ELR (cell line): Measurements from ENCODE around the gene KRTAP4-8.
"Not testable (repeated sequence)": the region's sequence is repeated elsewhere in the genome, so short reads cannot be mapped to it uniquely, and the experiment has no call there.

Source experiments
- DNase-seq: peaks from one replicate; pipeline ENCODE4 v3.0.0-alpha.2; 2015; ENCODE audit warnings: low read depth

Gene KRTAP4-8

DNA sequence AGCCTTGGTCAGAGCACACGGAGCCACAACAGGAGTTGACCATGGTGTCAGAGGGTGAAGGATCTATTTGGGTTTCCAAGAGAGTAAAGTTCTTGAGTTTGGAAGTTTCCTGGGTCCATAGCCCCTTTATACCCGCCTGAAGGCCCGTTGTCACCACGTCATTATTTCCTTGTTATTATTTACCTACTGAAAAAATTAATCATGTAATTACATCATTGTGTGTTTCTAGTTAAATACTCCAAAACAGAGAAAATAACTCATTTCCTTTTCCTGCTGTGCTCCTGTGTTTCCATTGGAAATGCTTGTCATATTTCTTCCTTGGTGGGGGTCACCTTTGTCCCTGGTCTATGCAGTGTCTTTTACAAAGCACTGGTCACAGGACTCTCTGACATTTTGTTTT, at the start of gene KRTAP4-8:
Gene KRTAP4-8, minus strand, starts transcription at position 101 of the 400 bp plus-strand sequence. Its CDS starts 58 bp downstream, at position 43.
- peak; percentile 39 for DNase-seq

DNA sequence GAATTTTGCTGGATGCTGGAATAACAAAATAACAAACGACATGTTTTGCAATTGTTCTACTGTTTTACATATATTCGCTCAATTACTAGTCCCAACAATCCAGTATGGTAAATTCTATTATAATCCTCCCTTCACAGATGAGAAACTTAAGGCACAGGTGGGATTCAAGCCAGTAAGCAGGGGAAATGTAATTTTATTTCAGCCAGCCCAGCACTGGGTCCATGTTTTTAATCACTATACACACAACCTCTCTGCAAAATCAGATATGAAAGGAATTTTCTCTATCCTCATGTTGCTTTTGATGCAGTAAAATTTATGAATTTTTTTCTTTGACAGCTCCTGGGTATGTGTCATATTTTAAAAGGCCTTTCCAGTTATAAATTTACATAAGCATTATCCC, 47.3 kb upstream of the KRTAP4-8 start:
- no peak for DNase-seq

DNA sequence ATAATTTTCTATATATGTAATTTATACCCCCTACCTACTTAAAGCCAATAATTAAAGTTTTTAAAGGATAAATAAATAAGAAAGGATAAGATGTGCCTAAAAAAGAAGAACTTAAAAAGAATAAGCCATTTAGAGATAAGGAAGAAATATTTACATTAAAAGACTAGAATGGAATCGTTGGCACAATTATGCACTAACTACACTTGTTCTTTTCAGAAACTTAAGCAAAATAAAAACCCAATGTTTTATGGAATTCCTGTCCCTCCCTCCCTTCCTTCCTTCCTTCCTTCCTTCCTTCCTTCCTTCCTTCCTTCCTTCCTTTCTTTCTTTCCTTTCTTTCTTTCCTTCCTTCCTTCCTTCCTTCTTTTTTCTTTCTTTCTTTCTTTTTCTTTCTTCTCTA, 46.9 kb upstream of the KRTAP4-8 start:
- DNase-seq, result no peak

DNA sequence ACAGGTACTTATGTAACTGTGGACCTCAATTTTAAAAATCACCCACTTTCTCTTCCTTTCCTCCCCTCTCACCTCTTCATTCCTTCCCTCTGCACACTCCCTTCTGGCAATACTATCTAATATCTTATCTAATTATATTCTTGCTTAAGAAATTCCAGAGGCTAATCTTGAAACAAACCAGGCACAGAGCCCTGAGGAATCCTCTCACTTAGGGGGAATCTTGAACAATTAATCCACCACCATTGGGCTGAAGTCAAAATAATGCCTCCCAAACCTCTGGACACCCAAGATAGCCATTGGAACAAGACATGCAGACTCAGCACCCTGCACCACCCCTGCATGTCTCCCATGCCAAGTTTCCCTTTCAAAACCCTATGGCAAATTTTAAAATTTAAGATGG, 43.4 kb upstream of the KRTAP4-8 start:
- DNase-seq, result no peak

DNA sequence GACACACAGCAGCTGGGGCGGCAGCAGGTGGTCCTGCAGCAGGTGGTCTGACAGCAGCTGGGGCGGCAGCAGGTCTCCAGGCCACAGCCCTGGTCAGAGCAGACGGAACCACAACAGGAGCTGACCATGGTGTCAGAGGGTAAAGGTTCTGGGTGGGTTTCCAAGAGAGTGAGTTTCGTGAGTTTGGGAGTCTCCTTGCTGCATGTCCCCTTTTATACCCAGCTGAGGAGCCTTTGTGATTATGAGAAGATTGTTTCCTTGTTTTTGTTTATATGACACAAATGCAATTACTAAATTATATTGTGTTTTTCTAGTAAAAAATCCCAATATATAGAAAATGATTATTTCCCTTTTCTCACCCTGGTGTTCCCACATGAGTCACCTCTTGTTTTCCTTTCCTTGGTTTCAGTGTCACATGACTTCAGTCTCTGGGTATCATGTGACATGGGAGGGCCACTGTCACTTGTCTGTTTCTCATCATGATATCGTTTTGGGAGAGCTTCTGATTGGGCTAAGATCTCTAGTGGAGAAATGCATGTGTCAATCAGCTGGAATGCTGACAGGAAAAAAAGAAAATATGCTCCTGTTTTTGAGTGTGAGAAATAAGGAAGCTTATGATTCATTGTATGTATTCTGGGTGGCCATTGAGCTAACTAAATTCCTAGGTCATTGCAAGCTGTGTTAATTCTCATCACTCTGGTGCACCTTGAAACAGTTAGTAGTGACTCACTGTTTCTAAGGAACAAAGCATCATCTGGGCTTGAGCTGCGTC, 42.6 kb upstream of the KRTAP4-8 start, which contains the start of gene KRTAP4-6:
Gene KRTAP4-6, minus strand, starts transcription at position 185 of the 772 bp plus-strand sequence. Its CDS starts 57 bp downstream, at position 128.
- DNase-seq, result peak; percentile 92

DNA sequence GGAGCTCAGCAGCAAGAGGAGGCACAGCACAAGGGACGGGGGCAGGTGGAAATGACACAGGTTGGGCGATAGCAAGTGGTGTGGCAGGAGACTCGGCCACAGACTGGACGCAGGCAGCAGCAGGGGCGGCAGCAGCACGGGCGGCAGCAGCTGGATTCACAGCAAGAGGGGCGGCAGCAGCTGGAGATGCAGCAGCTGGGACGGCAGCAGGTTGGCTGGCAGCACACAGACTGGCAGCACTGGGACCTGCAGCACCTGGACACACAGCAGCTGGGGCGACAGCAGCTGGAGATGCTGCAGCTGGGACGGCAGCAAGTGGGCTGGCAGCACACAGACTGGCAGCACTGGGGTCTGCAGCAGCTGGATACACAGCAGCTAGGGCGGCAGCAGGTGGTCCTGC, 41.9 kb upstream of the KRTAP4-8 start:
- DNase-seq, result not testable (repeated sequence)

DNA sequence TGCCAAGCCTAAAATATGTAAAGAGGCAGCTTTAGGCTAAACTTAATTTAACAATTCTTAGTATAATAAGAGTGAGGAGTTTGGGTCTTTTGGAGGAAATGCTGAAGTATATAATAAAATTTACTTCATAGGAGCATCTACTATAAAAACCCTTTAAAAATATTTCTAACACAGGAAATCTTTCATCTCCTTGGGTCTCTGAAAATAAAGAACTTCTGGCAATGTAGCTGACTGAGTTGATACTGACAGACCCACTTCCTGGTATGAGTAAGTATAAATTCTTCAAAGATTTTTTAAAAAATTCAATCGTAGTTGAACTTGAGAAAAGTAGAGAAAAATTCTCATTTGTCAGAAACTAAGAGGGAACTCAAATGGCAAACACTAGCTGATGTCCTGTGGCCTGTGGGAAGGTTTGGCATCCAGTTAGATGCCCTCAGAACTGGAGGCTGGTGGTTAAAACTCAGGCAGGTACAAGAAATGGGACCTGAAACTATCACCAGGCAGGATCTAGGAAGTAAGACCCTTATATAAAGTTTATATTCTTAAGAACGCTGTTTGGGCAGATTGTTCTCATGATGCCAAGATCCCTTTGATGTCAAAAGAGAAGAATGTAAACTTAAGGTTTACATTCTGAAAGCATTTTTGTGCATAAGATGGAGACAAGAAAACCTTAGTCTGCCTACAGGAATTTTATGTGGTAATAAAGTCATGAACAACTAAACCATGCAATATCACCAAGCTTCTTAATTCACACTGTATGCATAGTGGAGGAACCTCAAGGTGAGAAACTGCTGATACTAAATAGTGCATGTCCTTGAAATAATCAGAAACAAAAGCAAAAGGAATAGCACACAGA, 36.2 kb upstream of the KRTAP4-8 start:
- peak; percentile 38 for DNase-seq

DNA sequence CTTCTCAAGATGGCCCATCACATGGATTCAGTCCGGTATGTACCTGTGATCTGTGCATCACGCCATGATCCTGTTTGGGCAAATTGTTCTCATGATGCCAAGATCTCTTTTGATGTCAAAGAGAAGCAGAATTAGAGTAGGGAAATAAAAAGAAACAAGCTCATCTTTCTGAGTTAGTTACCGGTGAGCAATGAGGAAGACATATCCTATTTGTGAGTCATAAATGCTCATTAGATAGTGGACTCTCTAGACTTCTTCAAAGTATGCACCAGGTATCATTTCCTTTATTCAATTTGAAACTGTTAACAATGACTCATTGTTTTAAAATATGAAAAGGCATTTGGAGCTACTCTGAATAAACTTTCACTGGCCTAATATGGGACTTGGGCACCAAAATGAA, 34.0 kb upstream of the KRTAP4-8 start:
- DNase-seq, result peak; percentile 88

DNA sequence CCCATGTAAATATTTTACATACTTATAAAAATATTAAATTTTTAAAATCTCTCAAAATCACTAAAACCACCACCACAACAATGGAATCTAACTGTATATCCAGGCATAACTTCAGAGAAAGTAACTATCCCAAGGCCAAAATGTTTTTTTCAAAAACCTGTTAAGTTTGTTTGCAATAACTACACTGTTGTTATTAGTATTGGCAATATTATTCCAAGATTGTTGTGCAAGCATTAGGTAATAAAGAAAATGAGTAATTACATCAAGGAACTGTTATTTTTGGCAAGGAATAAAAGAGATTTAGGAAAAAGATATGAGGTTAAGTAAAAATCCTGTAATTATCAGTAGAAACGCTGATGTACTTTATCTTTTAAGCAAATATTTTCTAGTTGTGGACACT, 29.4 kb upstream of the KRTAP4-8 start:
- DNase-seq, result no peak

DNA sequence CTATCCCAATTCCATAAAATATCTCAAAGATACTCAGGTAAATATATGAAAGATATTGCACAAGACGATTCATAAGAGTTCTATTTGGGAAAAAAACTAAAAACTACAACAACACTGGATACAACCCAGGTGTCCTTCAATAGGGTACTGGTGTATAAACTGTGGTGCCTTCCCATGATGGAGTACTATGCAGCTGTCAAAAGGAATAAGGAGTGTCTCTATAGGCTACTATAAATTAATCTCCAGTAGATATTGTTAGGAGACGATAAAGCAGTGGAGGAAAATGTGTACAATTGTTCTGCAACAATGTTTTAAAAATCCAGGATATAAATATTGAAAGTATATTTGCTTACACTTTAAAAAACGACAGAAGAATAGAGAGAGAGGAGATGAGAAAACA, 28.5 kb upstream of the KRTAP4-8 start:
- DNase-seq, result no peak

DNA sequence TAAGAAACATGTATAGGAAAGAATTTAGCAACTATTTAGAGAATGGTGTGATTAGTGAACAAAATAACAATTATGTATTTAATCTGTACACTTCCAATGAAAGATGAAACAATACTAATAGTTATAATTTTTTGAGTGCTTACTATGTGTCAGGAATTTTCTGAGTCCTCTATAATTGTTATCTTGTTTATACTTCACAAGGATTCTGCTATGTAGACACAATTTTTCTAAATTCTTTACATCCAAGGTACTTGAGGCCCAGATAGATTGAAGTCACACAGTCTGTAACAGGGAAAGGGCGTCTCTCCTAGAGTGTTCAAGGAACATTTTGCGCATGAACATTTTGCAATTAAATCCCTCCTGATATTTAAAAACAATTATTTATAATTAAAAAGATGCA, 27.1 kb upstream of the KRTAP4-8 start:
- DNase-seq, result no peak

DNA sequence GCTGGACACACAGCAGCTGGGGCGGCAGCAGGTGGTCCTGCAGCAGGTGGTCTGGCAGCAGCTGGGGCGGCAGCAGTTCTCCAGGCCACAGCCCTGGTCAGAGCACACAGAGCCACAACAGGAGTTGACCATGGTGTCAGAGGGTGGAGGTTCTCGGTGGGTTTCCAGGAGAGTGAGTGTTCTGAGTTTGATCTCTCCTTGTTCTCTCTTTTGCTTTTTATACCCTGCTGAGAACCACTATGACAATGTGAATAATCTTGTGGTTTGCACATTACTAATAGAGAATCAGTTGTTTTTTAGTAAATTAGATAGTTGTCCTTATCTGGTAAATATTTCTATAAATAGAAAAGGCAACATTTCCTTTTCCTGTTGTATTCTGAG, 26.0 kb upstream of the KRTAP4-8 start, which contains the start of gene KRTAP4-12:
Gene KRTAP4-12, minus strand, starts transcription at position 192 of the 381 bp plus-strand sequence. Its CDS starts 60 bp downstream, at position 132.
- not testable (repeated sequence) for DNase-seq

DNA sequence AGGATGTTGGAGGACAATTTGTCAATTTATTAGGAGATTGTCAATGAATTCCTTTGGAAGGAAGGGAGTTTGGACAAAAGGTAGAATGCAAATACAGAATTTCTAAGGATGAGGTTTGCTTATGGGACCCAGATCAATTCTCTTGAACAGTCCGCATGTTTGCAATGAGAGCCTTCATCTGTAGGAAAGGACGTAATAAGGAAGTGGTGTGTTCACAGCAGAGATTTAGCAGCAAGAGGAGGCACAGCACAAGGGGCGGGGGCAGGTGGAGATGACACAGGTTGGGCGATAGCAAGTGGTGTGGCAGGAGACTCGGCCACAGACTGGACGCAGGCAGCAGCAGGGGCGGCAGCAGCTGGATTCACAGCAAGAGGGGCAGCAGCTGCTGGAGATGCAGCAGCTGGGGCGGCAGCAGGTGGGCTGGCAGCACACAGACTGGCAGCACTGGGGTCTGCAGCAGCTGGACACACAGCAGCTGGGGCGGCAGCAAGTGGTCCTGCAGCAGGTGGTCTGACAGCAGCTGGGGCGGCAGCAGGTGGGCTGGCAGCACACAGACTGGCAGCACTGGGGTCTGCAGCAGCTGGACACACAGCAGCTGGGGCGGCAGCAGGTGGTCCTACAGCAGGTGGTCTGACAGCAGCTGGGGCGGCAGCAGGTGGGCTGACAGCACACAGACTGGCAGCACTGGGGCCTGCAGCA, 25.5 kb upstream of the KRTAP4-8 start:
- not testable (repeated sequence) for DNase-seq

DNA sequence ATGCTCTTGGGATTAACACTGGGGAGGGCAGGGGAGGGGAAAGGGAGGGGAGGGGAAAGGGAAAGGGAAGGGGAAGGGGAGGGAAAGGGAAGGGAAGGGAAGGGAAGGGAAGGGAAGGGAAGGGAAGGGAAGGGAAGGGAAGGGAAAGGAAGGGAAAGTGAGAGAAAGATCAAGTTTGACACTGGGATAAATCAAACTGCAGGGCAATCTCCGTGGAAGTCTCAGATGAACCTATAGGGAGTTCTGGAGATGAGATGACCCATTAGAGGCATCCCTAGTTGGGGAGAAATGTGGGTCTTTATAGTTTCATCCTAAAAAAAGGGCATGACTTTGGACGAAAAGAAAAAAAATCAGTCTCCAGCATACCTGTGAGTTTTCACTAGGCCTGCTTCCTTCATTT, 23.8 kb upstream of the KRTAP4-8 start:
- no peak for DNase-seq

DNA sequence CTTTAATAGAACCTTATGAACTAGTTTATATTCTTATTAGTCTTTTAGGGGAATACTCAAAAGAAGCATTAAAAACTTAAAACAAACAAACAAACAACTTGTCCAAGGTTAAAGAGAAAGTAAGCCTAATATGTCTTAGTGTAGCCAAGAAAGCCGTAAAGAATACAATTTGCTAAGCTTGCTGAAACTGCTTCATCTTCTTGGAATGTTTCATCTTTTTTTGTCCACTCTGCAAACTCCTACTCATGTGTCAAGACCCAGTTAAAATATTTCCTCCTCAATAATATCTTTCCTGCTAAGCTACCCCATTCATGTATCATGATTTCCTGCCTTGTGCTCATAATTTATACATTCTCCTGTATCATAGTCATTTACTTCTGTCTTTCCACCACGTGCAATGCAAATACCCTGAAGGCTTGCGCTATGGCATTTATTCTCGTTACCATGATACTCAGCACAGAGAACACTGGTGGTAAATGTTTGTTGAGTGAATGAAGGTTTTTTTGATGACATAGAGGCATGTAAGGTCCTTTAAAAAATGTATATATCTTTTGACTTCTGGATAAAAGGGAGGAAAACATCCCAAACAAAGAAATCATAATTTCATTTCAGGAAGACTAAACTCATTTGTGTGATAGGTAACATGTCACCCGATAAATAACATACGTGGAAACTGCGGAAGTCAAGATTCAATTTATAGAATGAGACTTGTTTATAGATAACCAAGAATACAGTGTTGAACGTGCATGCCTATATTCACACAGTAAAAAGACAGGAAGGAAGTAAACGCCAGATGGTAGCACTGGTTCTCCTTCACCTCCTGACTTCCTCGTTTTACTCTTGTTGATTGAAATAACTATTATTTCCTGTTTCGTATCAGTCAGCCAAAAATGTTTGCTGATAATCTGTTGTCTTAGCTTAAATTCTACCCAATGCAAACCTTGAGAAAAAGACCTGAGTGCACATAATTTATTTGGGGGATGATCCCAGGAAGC, 22.1 kb upstream of the KRTAP4-8 start:
- DNase-seq, result peak; percentile 93

DNA sequence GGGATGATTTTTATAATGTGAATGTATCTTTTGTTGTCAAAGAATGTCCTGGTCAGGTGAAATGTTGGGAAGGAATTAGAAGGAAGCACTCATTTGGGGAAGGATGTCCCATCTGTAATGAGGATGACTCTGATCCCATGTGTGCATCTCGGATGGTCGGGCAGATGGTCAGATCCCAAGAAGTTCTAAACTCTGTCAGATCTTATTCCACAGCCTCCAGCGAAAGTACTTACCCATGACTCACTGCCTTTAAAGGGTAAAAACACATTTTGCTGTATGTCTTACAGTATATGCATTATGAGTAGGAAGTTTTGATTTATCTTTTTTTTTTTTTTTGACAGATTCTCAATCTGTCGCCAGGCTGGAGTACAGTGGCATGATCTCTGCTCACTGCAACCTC, 20.8 kb upstream of the KRTAP4-8 start:
- peak; percentile 81 for DNase-seq

DNA sequence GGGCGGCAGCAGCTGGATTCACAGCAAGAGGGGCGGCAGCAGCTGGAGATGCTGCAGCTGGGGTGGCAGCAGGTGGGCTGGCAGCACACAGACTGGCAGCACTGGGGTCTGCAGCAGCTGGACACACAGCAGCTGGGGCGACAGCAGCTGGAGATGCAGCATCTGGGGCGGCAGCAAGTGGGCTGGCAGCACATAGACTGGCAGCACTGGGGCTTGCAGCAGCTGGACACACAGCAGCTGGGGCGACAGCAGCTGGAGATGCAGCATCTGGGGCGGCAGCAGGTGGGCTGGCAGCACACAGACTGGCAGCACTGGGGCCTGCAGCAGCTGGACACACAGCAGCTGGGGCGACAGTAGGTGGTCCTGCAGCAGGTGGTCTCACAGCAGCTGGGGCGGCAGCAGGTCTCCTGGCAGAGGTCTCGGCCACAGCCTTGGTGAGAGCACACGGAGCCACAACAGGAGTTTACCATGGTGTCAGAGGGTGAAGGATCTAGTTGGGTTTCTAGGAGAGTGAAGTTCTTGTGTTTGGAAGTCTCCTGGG, 20.0 kb upstream of the KRTAP4-8 start, which contains the start of gene KRTAP4-11:
Gene KRTAP4-11, minus strand, starts transcription at position 528 of the 541 bp plus-strand sequence. Its CDS starts 58 bp downstream, at position 470.
- not testable (repeated sequence) for DNase-seq

DNA sequence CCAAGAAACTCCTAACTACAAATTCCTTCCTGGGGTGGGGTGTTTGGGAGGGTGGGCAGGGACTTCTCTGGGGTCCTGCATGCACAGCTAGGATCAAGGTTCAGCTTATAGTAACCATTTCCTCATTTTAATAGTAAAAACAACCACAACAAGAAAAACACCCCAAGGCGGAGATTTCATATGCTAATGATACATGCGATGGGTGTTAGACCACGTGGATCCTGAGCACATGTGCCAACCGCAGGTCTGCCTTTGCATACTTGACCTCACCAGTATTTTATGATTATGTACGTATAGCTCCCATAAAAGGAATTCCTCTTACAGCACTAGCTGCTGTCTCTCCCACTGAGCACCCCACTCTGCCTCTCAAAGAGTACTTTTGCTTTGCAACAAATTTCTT, 18.4 kb upstream of the KRTAP4-8 start:
- no peak for DNase-seq

DNA sequence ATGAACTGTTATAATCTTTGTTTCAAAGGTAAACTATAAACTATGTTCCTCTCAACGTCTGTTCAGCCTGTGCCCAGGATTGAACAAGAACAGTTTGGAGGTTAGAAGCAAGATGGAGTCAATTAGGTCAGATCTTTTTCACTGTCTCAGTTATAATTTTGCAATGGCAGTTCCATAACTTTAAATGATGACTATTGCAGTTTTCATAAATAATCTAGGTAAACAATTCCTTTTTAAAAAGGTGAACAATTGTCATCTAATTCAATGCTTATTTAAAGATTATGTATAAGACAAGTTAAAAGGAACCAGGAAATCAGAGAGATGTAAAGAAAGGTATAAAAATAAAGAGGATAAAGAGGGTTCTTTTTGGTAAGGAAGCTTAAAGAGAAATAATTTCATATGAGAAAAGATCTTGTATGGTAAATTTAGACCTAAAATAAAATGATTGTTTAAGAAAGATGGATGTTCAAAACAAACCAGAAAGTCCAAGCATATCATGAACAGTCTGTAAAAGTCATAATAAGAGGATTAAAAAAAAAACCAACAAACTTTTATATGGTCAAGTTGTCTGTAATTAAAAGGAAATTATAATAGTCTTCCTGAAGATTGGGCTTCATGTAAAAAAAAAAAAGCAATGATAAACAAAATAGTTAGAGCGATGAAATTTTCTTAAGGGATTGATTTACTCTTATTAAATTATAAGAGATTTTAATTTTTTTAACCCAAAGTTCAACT, 13.4 kb upstream of the KRTAP4-8 start:
- peak; percentile 31 for DNase-seq
